ENCODE data around the gene COL6A3.
A peak's percentile ranks its signal among the peaks of the same experiment; 100 is the strongest.
"Not testable (repeated sequence)": the region's sequence is repeated elsewhere in the genome, so short reads cannot be mapped to it uniquely, and the experiment has no call there.

Gene COL6A3

DNA sequence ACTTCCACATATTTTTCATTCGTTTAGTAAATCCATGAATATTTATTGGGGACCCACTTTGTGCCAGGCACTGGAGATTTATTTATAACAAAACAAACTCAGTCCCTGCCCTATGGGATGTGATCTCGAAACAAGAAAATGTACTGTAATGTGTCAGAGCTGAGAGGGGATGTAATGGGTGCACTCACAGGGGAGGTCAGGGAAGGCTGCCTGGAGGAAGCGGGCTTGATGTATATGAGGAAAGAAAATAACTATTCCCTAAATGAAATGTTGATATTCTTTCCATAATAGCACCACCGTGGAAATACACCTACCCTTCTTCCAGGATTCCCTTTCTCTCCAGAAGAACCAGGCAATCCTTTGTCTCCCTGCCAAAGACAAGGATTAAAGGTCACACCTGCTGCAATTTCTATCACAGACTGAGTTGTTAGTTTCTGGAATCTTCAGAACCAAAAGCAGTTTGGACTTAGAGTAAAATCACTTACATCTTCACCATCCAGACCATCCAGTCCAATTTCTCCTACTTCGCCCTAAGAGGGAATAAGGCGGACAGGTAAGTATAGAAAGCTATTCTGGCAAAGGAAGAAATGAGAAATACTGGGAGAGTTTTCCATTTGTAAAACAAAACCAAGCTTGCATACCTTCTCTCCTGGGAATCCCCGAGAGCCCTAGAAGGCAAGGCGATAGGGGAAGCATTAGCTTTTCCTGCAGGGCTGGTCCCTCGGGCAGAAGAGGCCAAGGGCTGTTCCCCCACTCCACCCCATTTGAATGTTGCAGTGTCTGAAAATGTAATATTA lies 55.0 kb downstream of the COL6A3 start:
- Histone ChIP-seq H3K27ac (peak overlapping the region in 4 of 21 experiments; percentile 31 to 54 (median 39)), H3K4me3 (no peak overlapping the region)

DNA sequence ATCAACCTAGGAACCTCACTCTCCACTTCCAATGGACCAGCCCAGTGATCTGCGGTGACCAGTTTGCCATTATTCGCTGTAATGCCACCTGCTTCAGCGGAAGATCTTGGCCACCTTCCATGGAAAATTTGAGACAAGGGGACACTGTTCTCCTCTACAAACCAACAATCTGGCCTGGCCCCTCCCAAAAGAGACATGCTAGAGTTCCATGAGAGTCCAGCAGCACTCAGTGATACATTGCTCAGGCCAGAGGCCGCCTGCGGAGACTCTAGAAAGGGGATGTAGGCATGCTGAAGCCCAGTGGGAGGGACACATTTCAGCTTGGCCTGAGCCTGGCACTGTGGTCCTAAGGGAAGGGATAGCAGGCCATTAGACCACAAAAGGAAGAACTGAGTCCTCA lies 58.3 kb downstream of the COL6A3 start:
- H3K4me3 ChIP-seq, result no peak overlapping the region
- H3K27ac ChIP-seq, result peak overlapping the region in 5 of 21 experiments; percentile 24 to 60 (median 44)

DNA sequence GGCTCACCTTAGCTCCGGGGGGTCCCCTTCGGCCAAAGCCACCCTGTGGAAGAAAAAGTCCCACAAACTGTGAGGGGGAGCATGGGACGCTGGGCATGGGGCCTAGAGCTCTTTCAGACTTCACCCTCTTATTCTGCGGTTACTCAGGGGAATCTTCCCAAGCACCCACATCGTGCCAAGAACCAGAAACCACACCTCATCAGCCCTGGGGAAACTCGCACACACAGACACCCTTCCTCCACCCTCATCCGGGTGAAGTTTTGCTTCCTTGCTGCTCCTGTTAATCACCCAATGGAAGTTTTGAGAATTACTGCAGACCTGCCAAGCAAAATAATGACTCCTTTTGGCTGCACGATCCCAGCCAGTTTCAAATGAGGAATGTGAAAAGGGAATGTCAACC lies 59.1 kb downstream of the COL6A3 start:
- H3K27ac ChIP-seq, result peak overlapping the region in 8 of 21 experiments; percentile 6 to 60 (median 40)
- H3K4me3 ChIP-seq, result no peak overlapping the region

DNA sequence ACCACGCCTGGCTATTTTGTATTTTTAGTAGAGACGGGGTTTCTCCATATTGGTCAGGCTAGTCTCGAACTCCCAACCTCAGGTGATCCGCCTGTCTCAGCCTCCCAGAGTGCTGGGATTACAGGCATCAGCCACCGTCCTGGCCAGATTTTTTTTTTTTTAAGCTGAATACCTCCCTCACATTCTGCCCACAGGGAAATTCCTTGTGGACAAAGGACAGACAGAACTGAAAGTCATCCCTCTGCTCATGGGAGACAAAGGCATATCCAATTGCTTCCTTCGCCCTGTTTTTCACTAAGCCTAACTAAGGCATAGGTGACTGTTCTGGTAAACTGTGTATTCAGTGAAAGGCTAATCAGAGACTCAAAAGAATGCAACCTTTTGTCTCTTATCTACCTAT lies 59.8 kb downstream of the COL6A3 start:
- H3K4me3 ChIP-seq, result not testable (repeated sequence)
- peak overlapping the region in 8 of 21 experiments; percentile 6 to 60 (median 42) for H3K27ac ChIP-seq

DNA sequence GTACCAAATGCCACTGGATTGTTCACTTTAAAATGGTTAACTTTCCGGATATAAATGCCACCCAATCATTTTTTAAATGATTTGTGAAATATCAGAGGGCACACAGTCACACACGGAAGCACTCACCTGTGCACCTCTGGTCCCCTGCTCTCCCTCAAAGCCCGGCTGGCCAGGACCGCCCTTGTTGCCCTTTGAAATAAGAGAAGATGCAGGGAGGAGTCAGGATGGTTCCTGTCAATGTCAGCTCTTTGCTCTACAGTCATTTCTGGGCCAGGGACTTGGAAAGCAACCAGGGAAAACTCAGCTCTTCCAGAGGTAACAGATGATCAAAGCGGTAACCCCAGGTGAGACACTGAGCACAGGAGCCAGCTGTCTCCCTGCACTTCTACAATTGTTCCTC lies 60.7 kb downstream of the COL6A3 start:
- Histone ChIP-seq H3K27ac (peak overlapping the region in 6 of 21 experiments; percentile 5 to 65 (median 40)), H3K4me3 (no peak overlapping the region)

DNA sequence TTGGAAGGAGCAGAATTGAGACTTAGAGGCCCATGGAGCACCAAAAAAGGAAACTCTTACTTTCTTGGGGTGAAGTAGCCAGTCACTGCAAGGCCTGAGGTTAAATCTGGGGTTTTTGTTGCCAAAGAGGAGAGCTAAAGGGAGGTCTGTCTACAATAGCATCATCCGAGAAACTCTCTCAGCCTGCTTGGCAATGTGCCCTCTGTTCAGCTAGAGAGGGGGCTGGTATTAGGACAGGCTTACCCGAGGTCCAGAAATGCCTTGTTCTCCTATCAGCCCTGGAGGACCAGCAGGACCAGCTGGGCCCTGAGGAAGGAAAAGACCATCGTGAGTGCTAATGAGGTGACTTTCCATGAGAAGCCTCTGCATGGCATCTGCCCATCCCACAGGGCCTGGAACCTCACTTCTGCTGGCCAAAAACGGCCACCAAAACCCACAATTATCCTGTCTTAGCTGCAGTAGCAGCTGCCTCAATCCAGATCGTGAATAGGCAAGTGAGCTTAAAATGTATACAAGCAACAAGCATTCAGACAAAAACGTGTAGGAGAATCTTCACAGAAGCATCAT lies 61.6 kb downstream of the COL6A3 start:
- Histone ChIP-seq H3K4me3 (no peak overlapping the region), H3K27ac (peak overlapping the region in 7 of 21 experiments; percentile 16 to 65 (median 55))

DNA sequence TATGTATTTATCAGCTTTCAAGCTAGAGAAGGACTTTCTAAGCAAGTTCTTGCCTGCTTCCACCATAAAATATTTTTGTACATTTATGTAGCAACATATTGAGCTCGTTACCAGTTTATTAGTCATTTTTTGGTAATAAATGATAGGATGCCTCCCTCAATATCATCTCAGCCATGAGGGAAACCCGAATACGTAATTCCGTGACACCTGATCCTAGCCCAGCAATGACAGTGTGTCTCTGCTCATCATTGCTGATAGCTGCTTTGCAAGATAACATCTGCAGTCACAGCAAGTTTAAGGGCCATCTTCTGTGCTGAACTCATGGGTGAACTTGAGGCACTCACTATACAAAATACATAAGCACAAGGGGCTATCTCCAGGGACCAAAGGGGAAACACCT lies 62.2 kb downstream of the COL6A3 start:
- peak overlapping the region in 4 of 21 experiments; percentile 16 to 65 (median 61) for H3K27ac ChIP-seq
- H3K4me3 ChIP-seq, result no peak overlapping the region

DNA sequence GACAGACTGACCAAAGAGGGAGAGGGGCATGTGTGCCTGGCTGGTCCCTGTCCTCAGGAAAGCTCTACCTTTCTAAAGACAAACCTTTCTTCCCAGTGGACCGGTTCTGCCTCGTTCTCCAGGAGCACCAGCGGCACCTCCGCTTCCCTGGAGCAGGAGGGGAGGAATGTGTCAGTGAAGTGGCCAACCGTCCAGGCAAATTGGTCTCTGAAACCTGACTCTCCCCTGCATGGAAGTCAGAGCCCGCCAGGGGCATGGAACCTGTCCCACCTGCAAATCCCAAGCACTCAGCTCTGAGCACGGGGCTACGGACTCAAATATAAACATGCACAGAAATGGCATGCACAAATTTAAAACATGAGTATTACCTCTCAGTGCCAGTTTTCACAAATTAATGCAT lies 62.9 kb downstream of the COL6A3 start:
- peak overlapping the region in 8 of 21 experiments; percentile 24 to 61 (median 52) for H3K27ac ChIP-seq

DNA sequence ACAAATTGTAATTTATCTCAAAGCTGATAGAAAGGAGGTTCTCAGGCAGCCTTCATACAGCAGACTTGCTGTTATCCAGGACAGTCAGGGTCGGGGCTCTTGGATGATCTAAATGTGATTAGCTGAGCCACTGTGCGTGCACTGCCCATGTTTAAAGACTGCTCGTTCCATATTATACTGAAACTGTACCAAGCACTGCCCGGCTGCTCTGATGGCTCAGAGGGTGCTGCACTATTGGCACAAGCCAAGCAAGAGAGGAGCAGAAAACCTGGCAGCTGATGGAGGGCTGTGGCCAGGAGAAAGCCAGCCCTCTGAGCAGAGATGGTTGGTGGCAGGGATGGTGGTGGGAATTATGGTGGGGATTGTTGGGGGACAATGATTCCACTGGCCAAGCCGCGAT lies 63.4 kb downstream of the COL6A3 start:
- Histone ChIP-seq H3K4me3 (no peak overlapping the region), H3K27ac (peak overlapping the region in 11 of 21 experiments; percentile 9 to 61 (median 51))

More for the DNA sequence above, 62.9 kb downstream of the COL6A3 start:
- no peak overlapping the region for H3K4me3 ChIP-seq

DNA sequence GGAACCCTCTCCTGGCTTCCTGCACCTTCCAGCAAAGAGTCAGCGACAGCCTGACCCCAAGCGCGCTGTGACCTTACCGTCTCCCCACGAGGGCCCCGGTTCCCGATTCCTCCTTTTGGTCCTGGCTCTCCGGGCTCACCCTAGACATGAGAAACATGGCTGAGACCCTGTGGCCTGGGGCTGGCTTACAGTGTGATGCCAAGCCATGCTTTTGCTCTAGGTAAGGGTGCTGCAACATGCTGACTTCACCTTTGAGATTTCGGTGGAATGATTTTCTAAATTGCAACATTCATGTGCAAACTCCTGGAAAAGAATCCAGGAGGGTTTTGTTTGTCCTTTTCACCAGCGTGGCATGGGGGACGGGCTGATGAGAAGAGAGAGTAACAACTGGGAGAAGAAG lies 63.9 kb downstream of the COL6A3 start:
- H3K4me3 ChIP-seq, result no peak overlapping the region
- peak overlapping the region in 8 of 21 experiments; percentile 9 to 61 (median 52) for H3K27ac ChIP-seq

DNA sequence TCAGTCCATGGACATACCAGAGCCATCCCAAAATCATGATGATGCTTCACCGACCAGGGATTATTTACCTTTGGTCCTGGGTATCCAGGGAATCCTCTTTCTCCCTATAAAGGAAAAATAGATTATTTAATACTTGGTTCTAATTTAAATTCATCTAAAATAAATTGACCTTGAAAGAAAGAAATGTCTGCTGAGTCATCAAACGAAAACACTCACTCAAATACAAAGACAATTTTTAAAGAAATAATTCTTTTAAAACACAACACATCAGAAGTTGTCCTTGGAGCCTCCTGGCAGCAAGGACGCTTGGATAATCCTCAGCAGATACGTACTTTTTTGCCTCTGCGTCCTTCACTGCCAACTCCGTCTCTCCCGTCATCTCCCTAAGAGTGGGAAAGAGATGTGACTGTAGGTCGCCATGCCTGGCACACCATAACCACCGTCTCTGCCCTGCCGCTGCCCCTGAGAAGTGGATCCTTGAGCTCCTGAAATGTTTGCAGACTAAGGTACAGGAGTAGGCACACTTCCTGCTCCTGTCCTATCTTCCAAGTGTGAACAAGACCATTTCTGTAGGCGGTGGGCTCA lies 65.6 kb downstream of the COL6A3 start:
- H3K4me3 ChIP-seq, result no peak overlapping the region
- H3K27ac ChIP-seq, result peak overlapping the region in 4 of 21 experiments; percentile 7 to 60 (median 46)

DNA sequence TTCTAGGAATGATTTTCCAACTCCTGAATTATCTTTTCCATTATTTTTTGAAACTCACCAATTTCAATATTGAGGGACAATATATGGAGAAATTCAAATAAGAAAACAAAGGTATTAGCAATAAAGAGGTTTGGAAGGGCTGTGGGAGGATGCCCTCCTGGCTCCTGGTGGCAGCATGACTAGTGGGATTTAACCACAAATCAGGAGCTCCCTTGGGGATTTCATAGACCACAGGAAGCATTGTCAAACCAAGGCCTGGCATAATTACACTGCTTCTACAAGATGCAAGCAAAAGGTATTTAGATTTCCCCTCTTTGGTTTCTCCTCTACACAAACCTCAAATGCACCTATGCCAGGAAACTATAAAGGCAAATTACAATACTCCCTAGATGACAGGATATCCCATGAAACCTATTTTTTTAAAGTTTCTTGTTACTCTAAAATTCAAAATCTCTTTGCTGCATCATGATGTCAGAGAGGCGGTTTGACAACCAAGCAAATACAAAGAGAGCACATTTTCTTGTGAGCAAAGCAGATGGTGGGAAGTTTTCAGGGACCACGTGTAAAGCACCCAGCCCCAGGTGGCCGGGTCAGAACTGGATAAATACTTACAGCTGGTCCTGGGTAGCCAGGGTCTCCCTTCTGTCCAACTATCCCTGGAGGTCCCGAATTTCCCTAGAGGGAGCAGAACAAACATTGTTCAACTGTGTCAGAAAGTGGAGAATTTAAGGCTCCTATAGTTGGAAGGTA lies 67.9 kb downstream of the COL6A3 start:
- Histone ChIP-seq H3K27ac (peak overlapping the region in 6 of 21 experiments; percentile 16 to 56 (median 22)), H3K4me3 (no peak overlapping the region)

DNA sequence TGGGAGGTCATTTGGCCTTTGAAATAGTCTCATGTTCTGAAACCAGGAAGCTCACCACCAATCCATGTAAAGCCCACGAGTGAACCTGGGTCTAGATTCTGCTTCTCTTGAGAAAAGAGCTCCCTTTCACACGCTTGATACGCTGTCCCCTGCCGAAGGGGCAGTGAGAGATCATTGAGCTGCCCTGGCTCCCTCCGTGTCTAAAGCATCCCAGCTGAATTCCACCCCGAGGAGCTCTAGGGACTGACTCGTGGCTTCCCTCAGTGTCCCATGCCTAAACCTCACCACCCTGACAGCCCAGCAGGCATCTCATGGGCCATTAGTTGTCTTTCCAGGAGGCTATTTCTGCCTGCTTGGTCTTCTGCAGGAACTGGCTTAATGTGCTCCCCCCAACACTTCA lies 68.6 kb downstream of the COL6A3 start:
- H3K4me3 ChIP-seq, result no peak overlapping the region
- H3K27ac ChIP-seq, result peak overlapping the region in 7 of 21 experiments; percentile 16 to 56 (median 23)

DNA sequence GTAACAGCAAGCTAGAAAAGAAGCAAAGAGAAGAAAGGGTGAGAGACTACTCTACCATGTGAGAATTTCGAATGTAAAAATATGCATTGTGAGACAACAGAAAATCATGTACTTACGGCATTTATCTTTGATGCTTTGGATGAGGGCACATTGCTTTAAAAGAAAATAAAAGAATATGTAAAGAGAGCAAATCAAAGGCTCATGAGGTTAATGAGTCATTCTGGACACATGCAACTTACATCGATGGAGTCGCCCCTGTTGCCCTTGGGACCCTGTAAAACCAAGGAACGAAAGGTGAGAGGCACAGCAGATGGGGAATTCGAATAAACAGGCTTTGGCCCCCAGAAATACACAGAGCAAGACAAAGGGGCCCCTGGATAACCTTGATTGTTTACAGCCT lies 69.0 kb downstream of the COL6A3 start:
- Histone ChIP-seq H3K27ac (peak overlapping the region in 6 of 21 experiments; percentile 16 to 56 (median 29)), H3K4me3 (no peak overlapping the region)

DNA sequence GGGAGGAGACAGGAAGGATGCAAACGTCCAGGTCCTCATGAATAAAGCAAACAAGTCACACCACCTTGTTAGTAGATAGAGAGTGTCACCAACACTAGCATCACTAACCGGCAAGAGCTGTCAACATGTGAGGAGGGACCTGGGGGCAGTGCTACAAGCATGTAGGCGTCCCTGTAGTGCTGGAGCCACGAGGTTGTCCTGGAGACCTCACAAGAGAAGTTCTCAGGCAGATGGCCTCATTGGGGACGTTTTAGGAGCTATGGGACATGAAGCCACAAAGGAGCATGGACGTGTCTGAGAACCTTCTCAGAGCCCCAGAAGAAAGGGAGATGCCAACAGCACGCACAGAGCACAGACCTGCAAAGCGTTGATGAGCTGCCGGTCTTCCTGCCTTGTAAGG lies 70.0 kb downstream of the COL6A3 start:
- peak overlapping the region in 2 of 21 experiments; percentile 16 to 21 for H3K27ac ChIP-seq
- no peak overlapping the region for H3K4me3 ChIP-seq

DNA sequence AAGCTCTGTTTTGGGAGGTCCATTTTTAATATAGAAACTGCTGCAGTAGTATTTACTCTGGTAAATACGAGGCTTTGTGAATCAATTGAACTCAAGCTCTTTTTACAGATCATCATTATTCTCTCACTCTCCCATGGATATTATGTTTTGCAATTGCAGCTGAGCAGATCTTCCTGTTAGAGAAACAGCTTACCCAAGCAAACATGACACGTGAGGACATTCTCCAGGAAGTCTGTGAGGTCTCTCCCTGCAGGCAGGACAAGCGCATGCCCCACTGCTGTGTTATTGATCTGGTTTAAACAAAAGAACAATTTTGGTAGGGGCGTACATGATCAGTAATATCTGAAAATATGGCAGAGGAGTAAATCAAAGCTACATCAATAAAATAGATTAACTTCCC lies 72.1 kb downstream of the COL6A3 start:
- H3K27ac ChIP-seq, result peak overlapping the region in 1 of 21 experiments; percentile 4
- H3K4me3 ChIP-seq, result no peak overlapping the region

DNA sequence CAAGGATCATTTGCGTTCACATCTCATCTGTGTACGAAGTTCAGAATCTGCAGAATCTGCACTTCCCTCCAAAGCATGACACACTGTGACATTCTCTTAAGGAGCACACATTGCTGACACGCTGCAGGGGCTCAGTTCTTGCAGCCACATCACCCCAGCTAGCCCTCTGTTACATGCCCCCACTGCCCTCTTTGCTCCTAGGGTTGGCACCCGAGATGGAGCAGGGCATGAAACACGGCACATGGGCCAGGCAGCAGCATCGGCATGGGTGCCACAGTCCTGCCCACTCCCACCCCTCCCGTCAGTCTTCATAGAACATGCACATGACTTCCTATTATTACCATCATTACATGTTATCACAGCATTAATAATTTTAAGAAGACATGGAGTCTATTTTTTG lies 76.4 kb downstream of the COL6A3 start:
- H3K4me3 ChIP-seq, result no peak overlapping the region
- no peak overlapping the region for H3K27ac ChIP-seq

DNA sequence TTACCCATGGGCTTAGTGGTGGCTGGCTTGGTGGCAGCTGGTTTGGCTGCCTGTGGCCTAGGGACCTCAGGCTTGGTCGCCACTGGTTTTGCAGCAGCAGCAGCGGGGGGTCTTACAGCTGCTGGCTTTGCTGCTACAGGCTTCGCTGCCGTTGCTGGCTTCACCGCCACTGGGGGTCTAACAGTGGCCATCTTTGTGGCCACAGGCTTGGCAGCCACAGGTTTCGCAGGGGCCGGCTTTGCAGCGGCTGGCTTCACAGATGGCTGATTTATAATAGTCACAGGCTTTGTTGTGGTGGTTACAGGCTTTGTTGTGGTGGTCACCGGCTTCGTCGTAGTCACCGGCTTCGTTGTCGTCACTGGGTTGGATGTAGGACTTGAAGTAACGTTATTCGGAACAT lies 77.8 kb downstream of the COL6A3 start:
- H3K27ac ChIP-seq, result peak overlapping the region in 4 of 21 experiments; percentile 1 to 62 (median 27)

DNA sequence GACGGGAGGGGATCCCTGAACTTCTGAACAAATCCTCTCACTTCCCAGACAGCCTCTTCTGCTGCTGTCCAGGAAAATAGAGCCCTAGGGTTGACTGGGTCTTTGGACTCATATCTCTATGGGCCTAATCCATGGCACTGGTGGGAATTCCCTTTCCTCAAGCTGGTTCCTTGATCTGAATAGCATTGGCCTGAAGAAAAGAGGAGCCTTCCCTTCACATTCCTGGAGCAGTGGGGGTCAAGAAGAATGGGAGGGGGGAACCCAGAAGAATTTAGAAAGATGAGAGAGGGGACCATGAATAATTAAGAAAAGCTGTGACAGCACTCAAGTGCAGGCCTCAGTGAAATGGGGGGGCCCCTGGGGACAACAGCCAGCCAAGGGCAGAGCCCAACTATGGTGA lies 80.2 kb downstream of the COL6A3 start:
- H3K27ac ChIP-seq, result peak overlapping the region in 4 of 21 experiments; percentile 8 to 35 (median 28)
- H3K4me3 ChIP-seq, result no peak overlapping the region

More for the DNA sequence above, 77.8 kb downstream of the COL6A3 start:
- H3K4me3 ChIP-seq, result no peak overlapping the region

DNA sequence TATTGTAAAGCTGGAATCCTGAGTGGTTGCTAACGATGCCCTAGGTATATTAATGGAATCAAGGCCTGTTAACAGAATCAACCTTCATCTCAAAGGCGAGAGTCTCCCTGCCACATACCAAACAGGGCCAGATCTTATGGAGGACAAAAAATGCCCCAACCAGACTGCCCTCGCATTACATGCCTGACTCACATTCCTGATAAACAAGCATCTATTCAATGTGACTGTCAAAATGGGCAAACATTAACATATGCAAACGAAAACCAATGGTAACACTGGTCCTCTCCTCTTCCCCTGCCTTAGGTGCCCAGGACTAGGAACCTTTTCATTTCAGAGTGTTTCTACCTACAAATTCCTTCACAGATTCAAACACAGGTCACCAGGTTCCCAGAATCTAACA lies 83.4 kb downstream of the COL6A3 start:
- Histone ChIP-seq H3K4me3 (no peak overlapping the region), H3K27ac (no peak overlapping the region)
